Effector memory CD4-positive, alpha-beta T cell (primary cell): ENCODE measurements around the gene PIK3C2G.

Experiments used
- DNase-seq, 3 donors: peaks; one replicate each; pipeline ENCODE4 v3.0.0-alpha.2; 2020
- H3K27ac ChIP-seq: 2 replicates; pipeline ENCODE4 v1.7.0; 2013; ENCODE audit warnings: mild to moderate bottlenecking, low read length, moderate library complexity; ENCODE audit not compliant: insufficient read depth, poor library complexity, severe bottlenecking
- H3K27me3 ChIP-seq: replicated peaks from 2 replicates; pipeline ENCODE4 v1.7.0; 2013; ENCODE audit warnings: mild to moderate bottlenecking, low read length; ENCODE audit not compliant: insufficient read depth, control insufficient read depth, poor library complexity, severe bottlenecking
- H3K36me3 ChIP-seq: 2 replicates; pipeline ENCODE4 v1.7.0; 2013; ENCODE audit warnings: mild to moderate bottlenecking, low read length, moderate library complexity; ENCODE audit not compliant: control insufficient read depth, insufficient read depth
- H3K4me1 ChIP-seq: 2 replicates; pipeline ENCODE4 v1.7.0; 2013; ENCODE audit warnings: low read length, mild to moderate bottlenecking; ENCODE audit not compliant: control insufficient read depth, insufficient read depth, poor library complexity, severe bottlenecking
- H3K4me3 ChIP-seq: 2 replicates; pipeline ENCODE4 v1.7.0; 2013; ENCODE audit warnings: low read length, low read depth, mild to moderate bottlenecking; ENCODE audit not compliant: insufficient read depth, poor library complexity, severe bottlenecking
- H3K9me3 ChIP-seq: 2 replicates; pipeline ENCODE4 v1.7.0; 2013; ENCODE audit warnings: mild to moderate bottlenecking, low read length, moderate library complexity; ENCODE audit not compliant: control insufficient read depth

Gene PIK3C2G

GRCh38 chr12:18580291-18580690 lies 319.0 kb downstream of the PIK3C2G start:
- no peaks in the 10 kb centered on the region for H3K36me3 ChIP-seq
- no peak for DNase-seq
- H3K27me3 ChIP-seq, result no peaks in the 10 kb centered on the region
- H3K27ac ChIP-seq, result no peak overlapping the region
- no peaks in the 10 kb centered on the region for H3K4me1 ChIP-seq
- H3K4me3 ChIP-seq, result no peak overlapping the region
- H3K9me3 ChIP-seq, result no peaks in the 10 kb centered on the region

GRCh38 chr12:18580706-18581105 lies 319.4 kb downstream of the PIK3C2G start:
- Histone ChIP-seq H3K36me3 (no peaks in the 10 kb centered on the region), H3K4me1 (no peaks in the 10 kb centered on the region), H3K4me3 (no peak overlapping the region), H3K27ac (no peak overlapping the region), H3K9me3 (no peaks in the 10 kb centered on the region), H3K27me3 (no peaks in the 10 kb centered on the region)
- no peak for DNase-seq

- H3K4me3 ChIP-seq, result no peak overlapping the region
- no peak for DNase-seq
- no peaks in the 10 kb centered on the region for H3K9me3 ChIP-seq
- no peaks in the 10 kb centered on the region for H3K36me3 ChIP-seq
- no peaks in the 10 kb centered on the region for H3K4me1 ChIP-seq
- no peaks in the 10 kb centered on the region for H3K27me3 ChIP-seq
- H3K27ac ChIP-seq, result no peak overlapping the region
These were observed 320.1 kb downstream of the PIK3C2G start for GRCh38 chr12:18581232-18581962.

GRCh38 chr12:18583655-18584054 lies 322.3 kb downstream of the PIK3C2G start:
- Histone ChIP-seq H3K4me1 (no peaks in the 10 kb centered on the region), H3K36me3 (no peaks in the 10 kb centered on the region), H3K27ac (no peak overlapping the region), H3K27me3 (no peaks in the 10 kb centered on the region), H3K4me3 (no peak overlapping the region), H3K9me3 (no peaks in the 10 kb centered on the region)
- no peak for DNase-seq

DNA sequence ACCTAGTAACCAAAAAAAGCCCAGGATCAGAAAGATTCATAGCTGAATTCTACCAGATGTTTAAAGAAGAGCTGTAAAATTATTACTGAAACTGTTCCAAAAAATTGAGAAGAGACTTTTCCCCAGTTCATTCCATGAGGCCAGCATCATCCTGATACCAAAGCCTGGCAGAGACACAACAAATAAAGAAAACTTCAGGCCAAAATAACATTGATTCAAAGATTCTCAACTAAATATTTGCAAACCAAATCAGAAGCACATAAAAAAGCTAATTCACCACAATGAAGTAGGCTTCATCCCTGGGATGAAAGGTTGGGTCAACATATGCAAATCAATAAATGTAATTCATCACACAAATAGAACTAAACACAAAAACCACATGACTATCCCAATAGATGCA lies 325.3 kb downstream of the PIK3C2G start:
- no peaks in the 10 kb centered on the region for H3K27me3 ChIP-seq
- no peaks in the 10 kb centered on the region for H3K36me3 ChIP-seq
- H3K4me3 ChIP-seq, result no peak overlapping the region
- no peak overlapping the region for H3K27ac ChIP-seq
- no peaks in the 10 kb centered on the region for H3K4me1 ChIP-seq
- no peaks in the 10 kb centered on the region for H3K9me3 ChIP-seq
- DNase-seq, result no peak

- Histone ChIP-seq H3K4me1 (no peaks in the 10 kb centered on the region), H3K27ac (no peak overlapping the region), H3K4me3 (no peak overlapping the region), H3K36me3 (no peaks in the 10 kb centered on the region), H3K27me3 (no peaks in the 10 kb centered on the region), H3K9me3 (no peaks in the 10 kb centered on the region)
- no peak for DNase-seq
These were observed 328.0 kb downstream of the PIK3C2G start for GRCh38 chr12:18589316-18589715.

DNA sequence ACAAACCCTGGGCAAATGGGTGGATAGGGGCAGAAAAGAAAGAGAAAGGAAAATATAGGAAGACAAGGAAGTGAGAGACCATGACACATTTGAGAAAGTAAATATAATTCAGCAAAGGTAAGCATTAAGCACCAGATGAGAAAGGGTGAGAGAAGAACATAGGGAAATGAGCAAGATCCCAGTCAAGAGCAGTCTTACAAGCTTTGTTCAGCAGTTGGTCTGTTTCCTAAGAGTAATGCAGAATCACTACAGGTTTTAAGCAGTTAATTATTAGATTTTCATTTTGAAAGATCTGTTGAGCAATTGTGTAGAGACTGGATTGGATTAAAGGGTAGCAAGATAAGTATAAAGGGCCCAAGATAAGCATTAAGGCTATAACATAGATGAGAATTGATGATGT lies 330.2 kb downstream of the PIK3C2G start:
- H3K4me1 ChIP-seq, result no peaks in the 10 kb centered on the region
- no peaks in the 10 kb centered on the region for H3K27me3 ChIP-seq
- no peaks in the 10 kb centered on the region for H3K9me3 ChIP-seq
- no peak for DNase-seq
- H3K27ac ChIP-seq, result no peak overlapping the region
- no peaks in the 10 kb centered on the region for H3K36me3 ChIP-seq
- no peak overlapping the region for H3K4me3 ChIP-seq

DNA sequence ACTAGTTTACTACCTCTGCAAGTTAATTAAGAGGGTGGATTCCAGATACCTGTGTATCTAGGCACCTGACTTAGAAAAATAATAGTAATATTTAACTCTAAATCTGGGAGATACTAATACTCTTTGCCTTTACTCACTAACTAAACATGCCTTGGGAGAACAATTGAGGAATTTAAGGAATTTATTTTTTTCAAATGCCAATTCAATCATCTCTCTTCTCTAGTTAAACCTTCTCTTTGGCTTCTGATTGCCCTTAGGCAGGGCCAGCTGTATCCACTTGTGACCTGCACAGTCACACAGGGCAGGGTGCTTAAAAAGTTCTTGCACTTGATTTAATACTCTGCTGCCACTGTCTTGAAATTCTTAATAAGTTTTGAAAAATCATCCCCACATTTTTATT lies 334.1 kb downstream of the PIK3C2G start:
- Histone ChIP-seq H3K27me3 (no peaks in the 10 kb centered on the region), H3K9me3 (no peaks in the 10 kb centered on the region), H3K4me3 (no peak overlapping the region), H3K36me3 (no peaks in the 10 kb centered on the region), H3K4me1 (no peaks in the 10 kb centered on the region), H3K27ac (no peak overlapping the region)
- DNase-seq, result no peak

DNA sequence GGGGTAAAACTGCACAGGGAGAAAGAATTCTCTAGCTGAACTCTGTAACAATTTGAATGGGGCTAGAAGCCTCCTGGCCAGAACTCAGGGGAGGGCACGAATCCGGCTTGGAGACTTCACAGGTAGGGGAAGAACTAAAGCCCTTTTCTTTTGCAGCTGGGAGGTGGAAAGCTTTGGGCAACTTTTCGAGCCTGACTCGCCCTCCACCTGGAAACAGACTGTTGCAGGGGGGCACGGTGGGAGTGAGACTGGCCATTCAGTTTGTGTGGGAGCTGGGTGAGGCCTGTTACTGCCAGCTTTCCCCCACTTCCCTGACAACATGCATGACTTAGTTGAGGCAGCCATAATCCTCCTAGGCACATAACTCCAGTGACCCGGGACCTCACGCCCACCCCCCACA lies 340.6 kb downstream of the PIK3C2G start:
- H3K4me1 ChIP-seq, result no peaks in the 10 kb centered on the region
- H3K9me3 ChIP-seq, result no peaks in the 10 kb centered on the region
- H3K27ac ChIP-seq, result no peak overlapping the region
- H3K27me3 ChIP-seq, result no peaks in the 10 kb centered on the region
- no peak overlapping the region for H3K4me3 ChIP-seq
- no peak for DNase-seq
- no peaks in the 10 kb centered on the region for H3K36me3 ChIP-seq

- H3K4me1 ChIP-seq, result no peaks in the 10 kb centered on the region
- H3K27me3 ChIP-seq, result no peaks in the 10 kb centered on the region
- no peak for DNase-seq
- no peak overlapping the region for H3K27ac ChIP-seq
- H3K9me3 ChIP-seq, result no peaks in the 10 kb centered on the region
- H3K4me3 ChIP-seq, result no peak overlapping the region
- no peaks in the 10 kb centered on the region for H3K36me3 ChIP-seq
These were observed 351.7 kb downstream of the PIK3C2G start for GRCh38 chr12:18612971-18613370.
